NCI-H510A (cell line): ENCODE results near the gene TDRD10.

Source experiments
- DNase-seq: peaks from one replicate; lab custom pipeline; 2025; lab: John Stamatoyannopoulos, UW

Gene TDRD10, protein sequence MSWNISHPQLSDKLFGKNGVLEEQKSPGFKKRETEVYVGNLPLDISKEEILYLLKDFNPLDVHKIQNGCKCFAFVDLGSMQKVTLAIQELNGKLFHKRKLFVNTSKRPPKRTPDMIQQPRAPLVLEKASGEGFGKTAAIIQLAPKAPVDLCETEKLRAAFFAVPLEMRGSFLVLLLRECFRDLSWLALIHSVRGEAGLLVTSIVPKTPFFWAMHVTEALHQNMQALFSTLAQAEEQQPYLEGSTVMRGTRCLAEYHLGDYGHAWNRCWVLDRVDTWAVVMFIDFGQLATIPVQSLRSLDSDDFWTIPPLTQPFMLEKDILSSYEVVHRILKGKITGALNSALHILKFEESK

DNA sequence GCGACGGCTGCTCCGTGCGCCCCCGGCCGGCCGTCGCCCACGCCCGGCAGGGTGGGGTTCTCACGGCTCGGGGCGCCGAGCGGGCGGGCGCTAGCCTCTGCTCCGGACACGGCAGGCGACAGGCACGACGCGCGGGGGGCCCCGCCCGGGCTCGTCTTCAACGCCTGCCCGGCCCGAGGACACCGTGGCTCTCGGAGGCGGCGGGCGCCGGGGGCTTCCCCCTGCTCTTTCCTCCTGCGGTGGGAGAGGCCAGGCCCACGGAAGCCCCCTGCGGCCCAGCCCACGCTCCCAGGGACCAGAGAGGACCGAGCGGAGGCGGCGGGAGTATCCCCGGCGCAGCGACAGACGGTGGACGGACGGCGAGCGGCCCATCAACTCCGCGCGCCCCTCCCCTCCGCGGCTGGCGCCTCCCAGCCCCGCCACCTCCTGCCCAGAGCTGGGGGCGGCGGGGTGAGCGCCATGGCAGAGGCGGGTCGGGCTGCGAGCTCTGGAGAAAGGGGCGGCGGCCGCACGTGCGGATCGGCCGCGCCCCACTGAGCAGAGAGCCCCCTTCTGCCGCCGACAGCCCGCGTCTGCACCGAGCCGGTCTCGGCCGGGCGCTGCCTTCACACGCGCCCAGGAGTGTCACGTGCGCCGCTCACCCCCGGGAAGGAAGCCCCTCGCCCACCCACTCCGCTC, at the start of gene TDRD10, which contains the start of gene SHE:
Gene TDRD10, plus strand, starts transcription at position 154 of the 678 bp plus-strand sequence. CDS start 4,685 bp downstream, outside the sequence.
Gene SHE, minus strand, starts transcription at position 347 of the 678 bp plus-strand sequence. CDS start 386 bp downstream, outside the sequence.
- no peak for DNase-seq

DNA sequence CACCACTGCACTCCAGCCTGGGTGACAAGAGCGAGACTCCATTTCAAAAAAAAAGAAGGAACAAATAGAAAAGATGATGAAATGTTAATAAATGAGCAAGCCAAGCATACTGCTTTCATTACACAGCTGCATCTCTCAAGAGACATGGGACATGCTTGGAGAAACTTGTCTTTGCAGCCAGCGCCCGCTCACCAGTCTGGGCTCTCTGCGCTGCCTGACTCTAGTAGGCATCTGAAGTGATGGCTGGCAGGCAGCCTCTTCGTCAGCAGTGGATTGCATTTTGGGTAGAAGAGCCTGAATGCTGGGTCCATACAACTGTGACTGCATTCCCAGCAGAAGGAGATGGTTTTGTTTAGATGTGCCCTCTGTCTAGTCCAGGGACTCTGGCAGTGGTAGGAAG, 48.9 kb upstream of the TDRD10 start:
- DNase-seq = no peak

DNA sequence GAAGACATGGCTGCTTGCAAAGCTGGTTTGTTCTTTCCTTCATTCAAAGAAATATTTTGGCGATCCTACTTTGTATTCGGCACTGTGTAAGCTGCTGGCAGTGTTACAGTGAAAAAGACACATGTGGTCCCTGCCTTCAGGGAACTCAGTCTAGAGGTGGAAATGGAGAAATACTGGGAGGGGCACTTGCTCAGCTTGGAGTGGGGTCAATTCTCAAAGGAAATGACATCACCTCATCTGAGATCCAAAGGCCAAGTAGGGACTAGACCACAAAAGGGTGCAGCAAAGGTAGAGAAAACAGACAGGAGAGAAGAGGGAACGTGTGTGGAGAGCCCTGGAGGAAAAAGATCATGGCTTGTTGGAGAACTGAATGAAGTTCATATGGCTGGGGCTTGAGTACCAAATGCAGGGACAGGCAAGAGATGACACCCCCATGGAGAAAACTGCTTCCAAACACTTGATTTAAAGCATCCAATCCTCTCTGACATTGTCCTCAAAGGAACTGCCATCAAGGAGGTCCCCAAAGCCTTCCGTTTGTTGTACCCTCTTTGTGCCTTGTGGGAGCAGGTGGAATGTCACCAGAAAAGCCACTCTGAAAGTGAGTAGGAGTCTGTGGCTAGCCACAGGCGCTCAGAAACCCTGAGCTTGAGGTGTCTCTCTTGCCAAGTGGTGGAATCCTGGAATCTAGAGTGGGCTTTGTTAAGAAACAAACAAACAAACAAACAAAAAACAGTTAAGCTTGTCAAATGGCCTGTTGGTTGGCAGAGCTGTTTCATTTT, 48.3 kb upstream of the TDRD10 start:
- no peak for DNase-seq

DNA sequence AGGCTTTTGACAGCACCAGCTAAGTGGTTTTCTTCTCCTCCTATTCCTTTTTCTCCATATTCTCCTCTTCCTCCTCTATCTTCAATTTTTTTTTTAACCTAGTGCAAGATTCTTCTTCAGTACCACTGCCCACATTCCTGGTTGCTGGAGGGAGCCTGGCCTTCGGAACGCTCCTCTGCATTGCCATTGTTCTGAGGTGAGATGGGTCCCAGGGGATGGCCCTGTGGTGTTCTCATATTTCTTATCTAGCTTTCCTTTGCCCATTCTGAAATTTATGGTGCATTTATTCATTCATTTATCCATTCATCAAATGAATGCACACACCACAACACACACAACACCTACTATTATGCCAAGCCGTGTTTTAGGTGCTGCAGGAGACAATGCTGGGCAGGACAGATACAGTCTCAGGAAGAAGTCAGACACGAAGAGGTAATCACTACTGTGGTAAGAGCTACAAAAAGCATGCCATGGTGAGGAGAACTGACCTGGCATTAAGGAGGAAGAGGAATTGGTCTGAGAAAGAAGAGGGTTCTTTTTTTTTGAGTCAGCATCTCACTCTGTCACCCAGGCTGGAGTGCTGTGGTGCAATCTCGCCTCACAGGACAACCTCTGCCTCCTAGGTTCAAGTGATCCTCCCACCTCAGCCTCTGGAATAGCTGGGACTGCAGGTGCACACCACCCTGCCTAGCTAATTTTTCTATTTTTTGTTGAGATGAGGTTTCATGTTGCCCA, 47.5 kb upstream of the TDRD10 start:
- DNase-seq = no peak

DNA sequence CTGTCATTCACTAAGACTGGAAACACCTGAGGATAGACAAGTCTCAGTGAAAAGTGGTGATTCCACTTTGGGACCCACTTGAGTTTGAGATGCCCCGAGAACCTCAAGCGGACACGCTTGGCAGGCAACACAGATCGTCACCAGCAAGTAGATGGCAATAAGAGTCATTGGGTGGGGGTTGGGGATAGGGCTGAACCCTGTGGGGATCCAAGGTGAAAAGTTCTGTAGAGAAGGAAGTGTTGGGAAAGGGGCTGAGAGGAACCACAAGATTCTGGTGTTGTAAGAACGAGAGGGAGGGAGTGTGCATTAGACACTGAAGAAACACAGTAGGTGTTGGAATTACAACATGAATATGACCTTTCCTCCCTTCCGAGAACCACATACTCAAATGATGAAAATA, 45.4 kb upstream of the TDRD10 start:
- DNase-seq = no peak

DNA sequence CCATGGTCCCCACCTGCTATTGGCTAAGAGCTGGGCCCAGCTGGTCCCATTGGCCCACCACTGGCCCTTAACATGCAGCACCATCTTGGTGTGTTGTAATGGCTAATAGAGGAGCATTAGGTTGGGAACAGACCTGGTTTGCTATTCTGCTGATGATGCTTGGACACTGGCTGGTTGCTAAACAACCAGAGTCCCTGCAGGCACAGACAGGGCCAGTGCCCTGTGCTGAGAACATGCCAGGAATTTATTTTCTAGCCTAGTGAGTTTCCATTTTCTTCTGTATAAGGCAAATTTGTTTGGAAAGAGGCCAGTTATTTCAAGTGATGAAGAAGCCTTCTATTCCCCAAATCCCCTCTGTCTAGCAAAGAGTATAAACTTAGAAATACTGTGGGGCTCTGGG, 42.9 kb upstream of the TDRD10 start:
- no peak for DNase-seq

DNA sequence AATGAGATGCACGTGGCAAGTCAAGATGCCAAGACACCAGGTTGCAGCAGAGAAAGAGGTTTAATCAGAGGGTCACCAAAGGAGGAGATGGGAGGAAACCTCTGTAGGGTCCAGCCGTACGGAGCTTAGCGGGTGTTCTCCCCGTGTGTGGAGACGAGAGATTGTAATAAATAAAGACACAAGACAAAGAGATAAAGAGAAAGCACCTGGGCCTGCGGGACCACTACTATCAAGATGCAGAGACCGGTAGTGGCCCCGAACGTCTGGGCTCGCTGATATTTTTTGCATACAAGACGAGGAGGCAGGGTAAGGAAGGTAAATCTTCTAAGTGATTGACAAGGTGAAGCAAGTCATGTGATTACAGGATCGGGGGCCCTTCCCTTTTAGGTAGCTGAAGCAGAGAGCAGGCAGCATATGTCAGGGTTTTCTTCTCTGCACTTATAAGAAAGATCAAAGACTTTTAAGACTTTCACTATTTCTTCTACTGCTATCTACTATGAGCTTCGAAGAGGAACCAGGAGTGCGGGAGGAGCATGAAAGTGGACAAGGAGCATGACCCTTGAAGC, 41.2 kb upstream of the TDRD10 start:
- DNase-seq = no peak

DNA sequence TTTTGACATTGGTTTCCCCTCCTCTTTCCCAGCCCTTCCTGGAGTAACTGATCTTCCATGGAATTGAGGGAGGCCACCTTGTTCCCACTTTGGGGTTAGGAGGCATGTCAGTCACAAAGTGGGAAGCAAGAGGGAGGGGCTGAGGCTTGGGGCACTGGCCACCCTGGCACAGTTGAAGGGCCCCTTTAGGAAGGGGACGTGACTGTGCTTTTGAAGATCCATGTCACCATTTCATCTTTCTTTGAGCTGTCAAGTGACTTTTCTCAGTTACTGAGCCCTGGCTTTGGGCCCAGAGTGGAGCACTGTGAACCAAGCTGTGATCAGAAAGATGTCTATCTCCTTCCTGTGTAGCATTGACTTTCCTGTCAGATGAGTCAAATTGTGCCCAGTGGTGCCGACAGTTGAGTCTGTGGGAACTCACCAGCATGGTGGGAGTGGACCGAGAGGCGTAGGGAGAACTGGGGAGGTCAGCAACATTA, 38.5 kb upstream of the TDRD10 start:
- no peak for DNase-seq

DNA sequence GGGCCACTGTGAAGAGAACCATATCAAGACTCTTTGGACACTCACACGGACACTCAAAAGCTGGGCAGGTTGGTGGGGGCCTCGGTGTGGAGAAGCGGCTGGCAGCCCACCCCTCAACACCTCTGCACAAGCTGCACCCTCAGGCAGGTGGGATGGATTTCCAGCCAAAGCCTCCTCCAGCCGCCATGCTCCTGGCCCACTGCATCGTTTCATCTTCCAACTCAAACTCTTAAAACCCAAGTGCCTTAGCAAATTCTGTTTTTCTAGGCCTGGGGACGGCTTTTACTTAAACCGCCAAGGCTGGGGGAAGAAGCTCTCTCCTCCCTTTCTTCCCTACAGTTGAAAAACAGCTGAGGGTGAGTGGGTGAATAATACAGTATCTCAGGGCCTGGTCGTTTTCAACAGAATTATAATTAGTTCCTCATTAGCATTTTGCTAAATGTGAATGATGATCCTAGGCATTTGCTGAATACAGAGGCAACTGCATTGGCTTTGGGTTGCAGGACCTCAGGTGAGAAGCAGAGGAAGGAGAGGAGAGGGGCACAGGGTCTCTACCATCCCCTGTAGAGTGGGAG, 36.3 kb upstream of the TDRD10 start:
- no peak for DNase-seq

DNA sequence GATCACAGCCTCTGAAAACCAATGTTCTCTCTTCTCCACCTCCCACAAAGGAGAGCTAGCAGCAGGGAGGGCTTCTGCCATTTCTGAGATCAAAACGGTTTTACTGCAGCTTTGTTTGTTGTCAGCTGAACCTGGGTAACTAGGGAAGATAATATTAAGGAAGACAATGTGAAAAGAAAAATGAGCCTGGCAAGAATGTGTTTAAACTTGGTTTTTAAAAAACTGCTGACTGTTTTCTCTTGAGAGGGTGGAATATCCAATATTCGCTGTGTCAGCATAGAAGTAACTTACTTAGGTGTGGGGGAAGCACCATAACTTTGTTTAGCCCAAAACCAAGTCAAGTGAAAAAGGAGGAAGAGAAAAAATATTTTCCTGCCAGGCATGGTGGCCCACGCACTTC, 35.8 kb upstream of the TDRD10 start:
- DNase-seq = no peak

DNA sequence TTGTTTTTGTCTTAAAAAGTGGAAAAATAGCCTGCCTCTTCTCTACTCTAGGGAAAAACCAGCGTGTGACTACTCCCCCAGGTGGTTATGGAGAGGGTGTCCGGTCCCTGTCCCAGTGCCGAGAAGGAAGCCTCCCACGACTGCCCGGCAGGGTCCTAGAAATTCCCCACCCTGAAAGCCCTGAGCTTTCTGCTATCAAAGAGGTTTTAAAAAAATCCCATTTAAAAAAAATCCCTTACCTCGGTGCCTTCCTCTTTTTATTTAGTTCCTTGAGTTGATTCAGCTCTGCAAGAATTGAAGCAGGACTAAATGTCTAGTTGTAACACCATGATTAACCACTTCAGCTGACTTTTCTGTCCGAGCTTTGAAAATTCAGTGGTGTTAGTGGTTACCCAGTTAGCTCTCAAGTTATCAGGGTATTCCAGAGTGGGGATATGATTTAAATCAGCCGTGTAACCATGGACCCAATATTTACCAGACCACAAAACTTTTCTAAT, 35.0 kb upstream of the TDRD10 start:
- DNase-seq = no peak

DNA sequence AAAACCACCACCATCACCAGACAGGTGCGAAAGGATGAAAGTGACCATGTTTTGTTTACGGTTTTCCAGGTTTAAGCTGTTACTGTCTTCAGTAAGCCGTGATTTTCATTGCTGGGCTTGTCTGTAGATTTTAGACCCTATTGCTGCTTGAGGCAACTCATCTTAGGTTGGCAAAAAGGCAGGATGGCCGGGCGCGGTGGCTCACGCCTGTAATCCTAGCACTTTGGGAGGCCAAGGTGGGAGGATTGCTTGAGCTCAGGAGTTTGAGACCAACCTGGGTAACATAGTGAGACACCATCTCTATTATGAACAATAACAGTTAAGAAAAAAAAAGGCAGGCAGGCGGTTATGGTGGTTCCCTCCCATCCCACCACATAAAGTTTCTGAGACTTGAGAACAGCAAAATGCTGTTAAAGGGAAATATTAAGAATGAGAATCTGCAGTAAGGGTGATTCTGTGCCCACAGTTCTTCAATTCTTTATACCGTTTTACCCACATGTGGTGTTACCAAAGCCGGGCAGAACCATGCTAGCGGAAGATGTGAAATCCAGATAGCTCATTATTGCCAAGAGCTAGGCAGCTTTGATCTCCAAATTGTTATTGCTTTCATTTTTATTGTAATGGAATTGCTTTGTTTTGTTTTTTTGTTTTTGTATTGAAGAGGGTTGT, 34.5 kb upstream of the TDRD10 start:
- no peak for DNase-seq

DNA sequence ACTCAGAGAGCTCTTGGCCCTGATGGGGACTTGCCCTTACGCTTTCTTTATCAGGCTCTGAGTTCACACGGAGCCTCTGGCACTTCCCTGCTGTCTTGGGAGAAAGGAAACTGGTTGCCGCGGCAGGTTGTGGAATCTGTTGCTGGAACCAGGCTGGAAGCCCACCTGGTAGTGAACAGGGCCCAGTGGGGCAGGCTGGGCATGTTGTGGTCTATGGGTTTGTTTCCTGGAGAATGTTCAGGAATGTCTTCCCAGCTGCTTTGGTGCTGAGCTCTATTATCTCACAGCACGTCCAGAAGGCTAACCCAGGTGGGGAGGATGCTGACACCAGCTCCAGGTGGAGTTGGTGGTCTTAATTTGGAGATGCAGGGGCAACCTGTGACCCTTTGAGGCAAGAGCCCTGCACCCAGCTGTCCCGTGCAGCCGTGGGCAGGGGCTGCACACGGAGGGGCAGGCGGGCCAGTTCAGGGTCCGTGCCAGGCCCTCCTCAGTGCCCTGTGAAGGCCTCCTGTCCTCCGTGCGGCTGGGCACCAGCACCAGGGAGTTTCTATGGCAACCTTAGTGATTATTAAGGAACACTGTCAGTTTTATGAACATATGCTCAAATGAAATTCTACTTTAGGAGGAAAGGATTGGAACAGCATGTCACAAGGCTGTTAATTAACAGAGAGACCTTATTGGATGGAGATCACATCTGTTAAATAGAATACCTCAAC, 33.3 kb upstream of the TDRD10 start:
- no peak for DNase-seq

DNA sequence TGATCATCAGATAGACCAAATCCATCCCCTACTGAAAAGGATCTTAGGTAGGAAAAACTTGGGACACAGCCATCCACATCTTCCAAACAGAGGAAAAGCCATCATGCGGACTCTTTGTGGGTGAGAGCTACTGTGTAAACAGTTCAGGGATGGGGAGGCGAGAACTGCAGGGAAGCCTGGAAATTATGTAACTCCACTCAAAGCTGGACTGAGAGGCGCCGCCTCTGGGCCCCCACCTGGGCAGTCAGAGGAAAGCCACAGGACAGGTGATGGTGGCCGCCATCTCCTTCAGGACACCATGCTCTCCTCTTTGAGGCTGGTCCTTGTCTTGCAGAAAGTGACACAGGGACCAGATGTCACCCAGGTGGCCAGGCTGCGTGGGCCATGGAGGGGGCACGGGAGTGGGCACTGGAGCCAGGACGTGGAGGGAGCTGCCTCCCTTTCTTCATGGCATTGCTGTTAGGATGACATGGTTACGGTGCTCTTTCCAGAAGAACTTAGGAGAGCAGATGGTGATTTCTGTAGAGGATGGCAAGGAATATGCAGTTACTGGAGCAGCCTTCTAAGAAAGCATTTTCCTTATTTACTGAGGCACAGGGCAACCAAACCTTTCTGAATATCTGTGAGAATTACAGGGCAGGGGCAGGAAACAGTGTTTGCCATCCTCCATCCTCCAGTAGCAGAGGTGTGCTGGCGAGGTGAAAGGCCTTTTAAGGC, 32.0 kb upstream of the TDRD10 start:
- DNase-seq = peak; percentile 17

DNA sequence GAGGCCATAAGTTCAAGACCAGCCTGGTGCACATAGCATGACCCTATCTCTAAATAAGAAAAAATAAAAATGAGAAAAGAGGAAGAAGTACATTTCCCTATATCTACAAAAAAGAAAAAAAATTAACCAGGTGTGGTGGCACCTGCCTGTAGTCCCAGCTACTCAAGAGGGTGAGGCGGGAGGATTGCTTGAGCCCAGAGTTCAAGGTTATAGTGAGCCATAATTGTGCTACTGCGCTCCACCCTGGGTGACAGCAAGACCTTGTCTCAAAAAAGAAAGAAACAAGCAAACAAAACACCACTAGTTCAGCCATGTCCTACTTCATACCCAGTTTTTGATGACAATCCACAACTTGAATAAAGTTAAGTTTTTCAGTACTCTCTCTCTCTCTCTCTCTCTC, 30.7 kb upstream of the TDRD10 start:
- DNase-seq = no peak

DNA sequence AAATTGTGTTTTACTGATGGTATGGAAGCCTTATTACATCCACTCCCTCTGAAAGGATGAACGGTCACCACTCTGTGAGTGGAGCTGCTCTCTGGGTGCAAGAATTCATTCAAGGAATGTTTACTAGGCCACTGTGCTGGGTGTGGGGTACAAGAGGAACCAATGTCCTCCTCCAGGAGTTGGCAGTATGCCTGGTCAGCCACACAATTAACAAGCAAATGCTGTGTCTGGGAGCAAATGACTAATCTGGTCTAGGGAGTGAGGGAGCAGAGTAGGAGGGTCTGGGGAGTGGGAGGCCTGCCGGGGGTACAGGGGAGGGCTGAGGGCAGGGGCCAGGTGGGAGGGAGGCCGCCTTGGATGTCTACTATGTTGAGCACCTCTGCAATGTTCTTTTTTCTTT, 27.2 kb upstream of the TDRD10 start:
- no peak for DNase-seq

DNA sequence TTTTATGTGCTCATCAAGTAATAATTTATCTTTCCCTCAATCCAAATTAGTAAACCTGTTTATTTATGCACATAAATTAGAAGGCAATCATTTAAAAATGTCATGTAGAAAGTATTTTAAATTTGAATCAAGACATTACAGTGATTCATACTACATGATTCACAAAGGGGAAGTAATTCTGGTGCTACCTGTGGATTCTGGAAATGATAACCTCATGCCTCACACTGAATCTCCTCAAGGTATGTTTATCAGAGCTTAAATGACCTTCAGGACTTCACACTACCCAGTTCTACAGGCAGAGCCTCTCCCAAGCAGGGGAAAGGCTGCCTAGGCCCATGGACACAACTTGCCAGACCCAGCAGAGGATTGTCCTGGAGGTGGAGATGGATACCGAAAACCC, 25.2 kb upstream of the TDRD10 start:
- no peak for DNase-seq

DNA sequence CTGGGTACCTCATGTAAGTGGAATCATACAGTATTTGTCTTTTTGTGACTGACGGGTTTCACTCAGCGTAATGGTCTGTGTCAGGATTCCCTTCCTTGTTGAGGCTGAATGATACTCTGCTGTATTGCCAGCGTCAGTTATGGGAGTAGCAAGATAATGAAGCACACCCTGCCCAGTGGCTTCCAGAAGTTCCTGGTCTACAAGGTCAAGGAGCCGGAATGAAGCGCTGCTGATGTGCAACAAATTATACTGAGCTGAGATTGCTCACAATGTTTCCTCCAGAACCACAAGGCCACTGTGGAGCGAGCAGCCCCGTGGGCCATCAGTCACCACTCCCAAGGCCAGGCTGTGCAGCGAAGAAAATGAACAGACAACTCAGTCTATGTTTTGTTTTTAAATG, 24.0 kb upstream of the TDRD10 start:
- DNase-seq = no peak

DNA sequence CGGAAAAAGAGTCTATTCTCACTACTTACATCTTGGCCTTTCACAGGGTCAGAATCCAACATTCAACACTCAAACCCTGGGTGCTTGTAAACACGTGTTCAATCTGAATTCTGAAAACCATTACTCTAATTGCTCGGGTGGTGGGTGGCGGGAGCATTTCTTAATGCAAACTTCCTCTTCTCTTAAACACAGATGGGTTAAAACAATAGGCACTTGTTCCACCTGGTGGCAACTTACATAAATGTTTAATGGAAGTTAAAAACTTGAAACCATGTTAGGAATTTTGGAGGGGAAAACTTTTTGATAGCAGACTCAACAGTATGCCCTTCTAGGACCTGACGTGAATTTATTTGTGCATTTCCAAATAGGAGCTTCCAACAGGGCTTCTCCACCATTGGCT, 23.4 kb upstream of the TDRD10 start:
- DNase-seq = no peak
